GM12801 (cell line): ENCODE results near the gene CLIP2.

ENCODE experiments used
- CTCF ChIP-seq: IDR thresholded peaks from one replicate; pipeline ENCODE4 v1.5.1; 2011; ENCODE audit warnings: control low read depth; ENCODE audit not compliant: insufficient read length; ENCODE audit errors: extremely low read depth

The CLIP2 gene

GRCh38 chr7:74351836-74352235 is 62.6 kb downstream of the CLIP2 start:
- TF ChIP-seq CTCF = no peak

DNA sequence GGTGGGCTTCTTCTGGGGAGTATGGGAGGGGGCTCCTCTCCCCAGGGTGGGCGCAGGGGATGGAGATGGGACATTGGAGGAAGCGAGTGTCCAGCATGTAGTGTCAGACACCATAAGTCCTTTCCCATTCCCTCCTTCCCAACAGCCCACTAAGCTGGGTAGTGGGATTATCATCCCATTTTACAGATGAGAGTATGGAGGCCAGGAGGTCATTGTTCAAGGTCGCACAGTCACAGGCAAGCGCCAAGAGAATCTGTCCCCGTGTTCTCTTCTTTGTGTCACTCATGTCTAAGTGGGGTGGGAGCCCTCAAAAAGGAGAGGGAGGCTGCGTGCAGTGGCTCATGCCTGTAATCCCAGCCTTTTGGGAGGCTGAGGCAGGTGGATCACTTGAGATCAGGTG is 64.8 kb downstream of the CLIP2 start:
- TF ChIP-seq CTCF = no peak

DNA sequence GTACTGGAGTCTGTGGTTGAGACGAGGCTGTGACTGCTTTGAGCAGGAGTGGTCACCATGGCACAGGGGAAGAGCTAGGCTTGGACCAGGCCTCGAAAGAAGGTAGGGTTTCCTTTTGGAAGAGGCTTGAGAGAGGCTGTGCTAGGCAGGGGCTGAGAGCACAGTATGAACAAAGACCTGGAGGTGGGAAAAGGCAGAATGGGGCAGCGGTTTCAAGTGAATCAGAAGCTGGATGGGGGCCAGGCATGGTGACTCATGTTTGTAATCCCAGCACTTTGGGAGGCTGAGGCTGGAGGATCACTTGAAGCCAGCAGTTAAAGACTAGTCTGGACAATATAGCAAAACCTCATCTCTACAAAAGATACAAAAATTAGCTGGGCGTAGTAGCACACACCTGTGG is 65.9 kb downstream of the CLIP2 start:
- TF ChIP-seq CTCF = no peak

DNA sequence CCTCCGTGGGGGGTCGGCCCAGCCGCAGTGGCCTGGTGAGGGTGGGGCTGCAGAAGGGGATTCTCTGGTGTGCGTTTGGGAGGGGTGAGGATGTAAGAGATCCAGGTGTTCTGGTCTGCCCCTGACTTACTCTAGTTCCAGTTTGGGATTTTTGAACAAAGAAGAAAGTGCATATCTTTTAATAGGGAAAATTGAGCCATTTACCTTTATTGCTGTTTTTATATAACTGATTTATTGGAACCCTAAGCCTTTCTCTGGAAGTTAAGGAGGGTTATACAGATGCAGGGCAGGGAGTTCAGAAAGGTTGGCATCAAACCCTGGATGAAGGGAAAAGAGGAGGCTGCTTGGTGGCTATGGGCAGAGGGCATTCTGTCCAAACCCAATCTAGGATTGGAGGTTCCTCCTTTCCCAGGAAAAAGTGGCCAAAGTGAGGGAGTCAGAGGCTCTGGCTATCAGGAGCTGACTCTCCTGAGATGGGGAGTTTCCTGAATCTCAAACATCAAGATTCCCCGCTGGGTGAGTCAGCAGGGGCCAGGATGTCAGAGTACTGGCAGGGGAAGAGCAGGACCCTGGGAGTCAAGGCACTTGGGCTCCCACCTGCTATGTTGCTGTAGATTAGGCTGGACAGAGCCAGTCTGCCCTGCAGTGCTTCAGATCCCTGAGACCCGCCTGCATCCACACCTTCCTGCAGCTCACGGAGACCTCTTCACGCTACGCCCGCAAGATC is 67.5 kb downstream of the CLIP2 start:
- no peak for TF ChIP-seq CTCF

- TF ChIP-seq CTCF = no peak
Measured at GRCh38 chr7:74360008-74360407, 70.8 kb downstream of the CLIP2 start.

DNA sequence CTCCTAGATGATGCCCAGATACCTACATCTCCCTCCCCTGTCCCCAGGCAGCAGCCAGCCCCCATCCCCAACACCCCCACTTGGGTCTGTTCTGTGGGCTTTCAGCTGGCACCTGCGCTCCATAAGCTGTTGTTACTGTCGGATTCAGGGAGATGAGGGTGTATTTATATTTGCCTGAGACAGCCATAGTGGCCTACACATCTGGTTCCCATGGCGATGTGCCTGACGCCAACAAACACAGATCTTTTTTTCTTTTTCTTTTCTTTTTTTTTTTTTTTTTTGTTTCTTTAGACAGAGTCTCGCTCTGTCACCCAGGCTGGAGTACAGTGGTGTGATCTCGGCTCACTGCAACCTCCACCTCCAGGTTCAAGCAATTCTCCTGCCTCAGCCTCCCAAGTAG is 73.1 kb downstream of the CLIP2 start:
- no peak for TF ChIP-seq CTCF

DNA sequence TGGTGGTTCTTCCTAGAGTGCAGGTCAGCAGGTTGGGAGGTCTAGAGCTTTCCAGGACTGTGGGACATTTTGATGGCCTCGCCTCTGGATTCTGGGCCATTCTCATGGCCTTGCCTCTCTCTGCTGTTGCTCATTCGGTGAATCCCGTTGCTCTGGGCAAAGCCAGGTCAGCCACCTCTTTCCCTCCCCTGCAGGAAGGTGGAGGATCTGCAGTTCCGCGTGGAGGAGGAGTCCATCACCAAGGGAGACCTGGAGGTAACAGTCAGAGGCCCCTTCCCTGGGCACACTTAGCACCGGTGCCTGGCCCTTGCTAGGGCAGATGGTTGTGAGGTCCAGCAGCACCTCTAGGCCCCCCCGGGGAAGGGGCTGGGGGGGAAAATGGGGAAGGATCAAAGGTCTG is 74.9 kb downstream of the CLIP2 start:
- TF ChIP-seq CTCF = no peak
